GM11168 (cell line): ENCODE data around the gene CCN2.

Experiments used
- in situ Hi-C: fragments of 300-500 bp; cut with MboI; formaldehyde crosslinking; loops from one replicate; pipeline ENCODE4 v1.12.0; 2022; ENCODE audit warnings: low sequenced_read_pairs; ENCODE audit not compliant: unreplicated experiment

The CCN2 gene

GRCh38 chr6:131967948-131968347 lies 16.8 kb upstream of the CCN2 start:
- in situ Hi-C loops = no loop called here

DNA sequence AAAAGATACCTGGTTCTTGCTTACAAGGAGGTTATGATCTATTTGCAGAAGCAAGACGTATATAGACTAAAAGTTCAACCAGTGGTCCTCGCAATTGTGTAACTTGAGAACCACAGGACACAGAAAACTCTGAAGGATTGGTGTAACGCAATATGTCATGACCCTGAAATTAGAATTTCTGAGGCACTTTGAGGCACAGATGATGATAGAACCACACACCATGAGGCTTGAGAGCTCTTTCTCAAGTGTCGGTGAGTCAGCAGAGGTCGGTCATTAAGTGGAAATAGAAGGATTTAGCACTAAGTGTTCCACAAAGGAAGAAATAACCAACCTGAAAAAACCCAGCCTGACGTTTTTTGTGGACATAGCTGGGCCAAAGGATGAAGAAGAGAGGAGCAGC lies 15.3 kb upstream of the CCN2 start:
- in situ Hi-C loops = no loop called here

DNA sequence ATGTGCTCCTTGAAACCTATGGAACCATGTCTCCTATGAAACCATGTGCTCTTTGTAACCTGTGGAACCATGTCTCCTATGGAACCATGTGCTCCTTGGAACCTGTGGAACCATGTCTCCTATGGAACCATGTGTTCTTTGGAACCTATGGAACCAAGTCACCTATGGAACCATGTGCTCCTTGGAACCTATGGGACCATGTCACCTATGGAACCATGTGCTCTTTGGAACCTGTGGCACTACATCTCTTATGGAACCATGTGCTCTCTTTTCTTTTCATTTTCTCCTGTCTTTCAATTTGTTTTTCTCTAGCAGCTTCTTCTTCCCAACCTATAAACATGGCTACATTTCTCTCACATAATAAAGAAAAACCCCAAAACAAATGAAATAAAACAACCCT lies 11.9 kb upstream of the CCN2 start:
- in situ Hi-C loops = no loop called here

- in situ Hi-C loops = no loop called here
These were observed 9.4 kb upstream of the CCN2 start for GRCh38 chr6:131960371-131961133.

- in situ Hi-C loops = no loop called here
These were observed 7.6 kb upstream of the CCN2 start for GRCh38 chr6:131958542-131959470.

- in situ Hi-C loops = no loop called here
These were observed 6.9 kb upstream of the CCN2 start for GRCh38 chr6:131958095-131958494.

DNA sequence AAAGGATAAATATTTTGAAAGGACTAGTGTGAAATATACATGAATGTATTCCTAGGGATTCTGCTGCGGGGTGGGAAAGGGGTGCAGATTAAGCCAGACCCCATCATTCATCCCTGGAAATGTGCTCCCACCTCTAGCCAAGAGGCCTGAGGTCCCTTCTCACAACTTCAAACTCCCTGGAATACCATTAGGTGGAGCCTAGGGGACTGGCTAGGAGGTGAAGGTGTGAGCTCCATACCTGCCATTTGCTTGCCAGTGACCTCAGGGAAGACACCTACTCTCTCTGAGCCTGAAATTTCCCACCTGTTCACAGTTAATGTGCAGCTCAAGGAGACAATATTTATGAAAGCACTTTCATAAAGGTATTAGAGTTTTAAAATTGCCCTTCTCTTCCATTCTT lies 4.7 kb upstream of the CCN2 start:
- in situ Hi-C loops = no loop called here

- in situ Hi-C loops = no loop called here
These were observed 4.0 kb upstream of the CCN2 start for GRCh38 chr6:131955192-131955591.

DNA sequence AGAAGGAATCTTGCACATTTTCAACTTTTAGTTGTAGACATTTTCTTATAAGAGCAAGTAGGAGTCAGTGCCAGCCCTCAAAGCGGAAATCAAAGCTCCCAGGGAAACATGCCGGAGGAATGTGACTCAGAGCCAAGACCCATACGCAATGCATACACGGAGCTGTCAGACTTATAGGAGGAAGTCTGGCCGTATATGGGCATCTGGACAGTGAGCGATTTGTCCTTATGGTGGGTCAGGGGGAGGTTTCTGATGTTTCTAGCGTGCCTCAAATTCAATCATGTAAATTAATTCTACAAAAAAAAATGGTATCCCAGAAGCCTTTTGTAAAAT lies 3.6 kb upstream of the CCN2 start:
- in situ Hi-C loops = no loop called here

GRCh38 chr6:131954059-131954774 lies 3.0 kb upstream of the CCN2 start:
- in situ Hi-C loops = no loop called here

DNA sequence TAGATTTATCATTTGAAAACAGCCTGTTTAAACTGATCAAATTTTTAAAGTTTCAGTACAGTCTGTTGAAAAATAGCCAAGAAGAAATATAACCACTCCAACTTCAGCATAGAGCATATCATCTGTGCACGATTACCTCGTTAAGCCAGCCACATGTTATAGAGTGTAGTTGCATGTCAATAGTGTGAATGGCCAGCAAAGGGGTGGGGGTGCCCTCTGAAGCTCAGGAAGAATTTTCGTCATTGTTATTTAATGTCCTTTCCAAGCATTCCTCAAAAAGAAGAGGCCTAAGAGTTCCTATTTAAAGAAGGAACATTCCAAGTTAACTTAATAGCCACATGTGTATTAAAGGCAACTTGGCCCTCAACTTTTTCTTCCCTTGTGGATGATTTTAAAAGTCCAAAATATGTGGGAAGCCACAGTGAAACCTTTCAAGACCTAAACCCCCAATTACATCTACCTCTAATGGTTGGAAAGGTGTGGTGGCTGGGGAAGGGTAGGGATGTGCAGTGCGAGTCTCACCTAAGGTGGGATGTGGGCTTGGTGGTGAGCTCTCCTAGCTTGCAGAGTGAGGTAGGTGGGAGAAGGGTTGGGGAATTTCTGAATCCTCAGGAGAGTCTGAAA lies 1.8 kb upstream of the CCN2 start:
- in situ Hi-C loops = no loop called here

DNA sequence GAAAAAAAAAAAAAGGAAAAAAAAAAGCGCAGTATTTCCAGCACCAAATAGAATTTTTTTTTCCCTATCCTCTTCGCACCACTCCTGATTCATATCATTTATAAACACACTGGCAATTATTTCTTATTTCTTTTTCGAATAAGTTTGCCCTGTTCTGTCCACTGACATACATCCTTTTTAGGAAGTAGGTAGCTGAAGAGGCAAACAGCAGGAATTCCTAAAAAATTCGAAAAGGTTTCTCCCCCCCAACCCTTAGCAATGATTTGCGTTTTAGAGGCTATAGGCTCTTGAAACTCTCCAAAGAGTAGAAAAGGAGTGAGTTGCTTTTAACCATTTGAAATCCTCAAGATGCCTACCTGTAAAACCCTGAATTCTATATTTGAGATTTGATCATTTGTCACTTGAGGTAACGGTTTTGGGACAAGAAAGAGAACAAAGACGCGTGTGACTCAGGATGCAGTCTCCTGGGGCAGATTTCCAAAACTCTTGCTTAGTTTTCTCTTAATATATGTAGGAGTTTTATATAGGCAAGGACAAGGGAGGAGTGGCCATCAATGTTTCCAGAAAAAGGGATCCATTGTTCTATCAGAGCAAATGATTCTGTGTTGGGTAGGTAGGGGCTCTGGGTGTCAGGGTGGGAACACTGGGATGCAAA lies 531 bp upstream of the CCN2 start:
- in situ Hi-C loops = no loop called here

DNA sequence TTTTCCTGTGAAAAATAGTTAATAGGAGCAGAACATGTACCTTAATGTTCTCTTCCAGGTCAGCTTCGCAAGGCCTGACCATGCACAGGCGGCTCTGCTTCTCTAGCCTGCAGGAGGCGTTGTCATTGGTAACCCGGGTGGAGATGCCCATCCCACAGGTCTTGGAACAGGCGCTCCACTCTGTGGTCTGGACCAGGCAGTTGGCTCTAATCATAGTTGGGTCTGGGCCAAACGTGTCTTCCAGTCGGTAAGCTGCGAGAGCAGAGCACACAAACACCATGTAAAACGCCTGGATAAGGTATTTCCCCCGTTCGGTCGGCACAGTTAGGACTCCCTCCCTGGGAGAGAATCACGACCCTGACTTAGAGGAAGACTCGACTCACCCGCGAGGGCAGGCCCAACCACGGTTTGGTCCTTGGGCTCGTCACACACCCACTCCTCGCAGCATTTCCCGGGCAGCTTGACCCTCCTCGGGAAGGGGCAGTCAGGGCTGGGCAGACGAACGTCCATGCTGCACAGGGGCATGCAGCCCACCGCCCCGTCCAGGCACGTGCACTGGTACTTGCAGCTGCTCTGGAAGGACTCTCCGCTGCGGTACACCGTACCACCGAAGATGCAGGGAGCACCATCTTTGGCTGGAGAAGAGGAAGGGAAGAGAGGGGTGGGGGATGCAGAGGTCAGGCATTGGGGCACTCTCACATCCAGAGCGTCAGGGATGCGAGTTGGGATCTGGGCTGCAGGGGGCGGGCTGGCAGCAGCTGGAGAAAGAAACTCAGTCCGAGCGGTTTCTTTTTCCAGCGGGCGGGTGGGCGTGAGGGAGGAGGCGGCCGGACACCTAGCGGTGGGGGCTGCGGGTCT lies 1.0 kb downstream of the CCN2 start:
- in situ Hi-C loops = no loop called here

- in situ Hi-C loops = no loop called here
These were observed 1.6 kb downstream of the CCN2 start for GRCh38 chr6:131949620-131949908.

DNA sequence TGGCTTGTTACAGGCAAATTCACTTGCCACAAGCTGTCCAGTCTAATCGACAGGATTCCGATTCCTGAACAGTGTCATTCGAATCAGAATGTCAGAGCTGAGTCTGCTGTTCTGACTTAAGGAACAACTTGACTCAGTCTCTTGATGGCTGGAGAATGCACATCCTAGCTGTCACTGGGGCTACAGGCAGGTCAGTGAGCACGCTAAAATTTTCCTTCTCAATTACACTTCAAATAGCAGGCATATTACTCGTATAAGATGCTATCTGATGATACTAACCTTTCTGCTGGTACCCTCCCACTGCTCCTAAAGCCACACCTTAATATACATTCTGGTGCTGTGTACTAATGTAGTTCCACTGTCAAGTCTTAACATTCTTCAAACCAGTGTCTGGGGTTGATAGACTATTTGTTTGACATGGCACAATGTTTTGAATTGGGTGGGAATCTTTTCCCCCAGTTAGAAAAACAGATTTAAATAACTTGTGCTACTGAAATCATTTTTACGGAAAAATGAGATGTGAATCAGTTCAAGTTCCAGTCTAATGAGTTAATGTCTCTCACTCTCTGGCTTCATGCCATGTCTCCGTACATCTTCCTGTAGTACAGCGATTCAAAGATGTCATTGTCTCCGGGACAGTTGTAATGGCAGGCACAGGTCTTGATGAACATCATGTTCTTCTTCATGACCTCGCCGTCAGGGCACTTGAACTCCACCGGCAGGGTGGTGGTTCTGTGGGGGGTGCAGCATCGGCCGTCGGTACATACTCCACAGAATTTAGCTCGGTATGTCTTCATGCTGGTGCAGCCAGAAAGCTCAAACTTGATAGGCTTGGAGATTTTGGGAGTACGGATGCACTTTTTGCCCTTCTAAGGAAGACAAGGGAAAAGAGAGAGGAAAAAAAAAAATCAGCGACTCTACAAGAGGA lies 2.2 kb downstream of the CCN2 start:
- in situ Hi-C loops = no loop called here

DNA sequence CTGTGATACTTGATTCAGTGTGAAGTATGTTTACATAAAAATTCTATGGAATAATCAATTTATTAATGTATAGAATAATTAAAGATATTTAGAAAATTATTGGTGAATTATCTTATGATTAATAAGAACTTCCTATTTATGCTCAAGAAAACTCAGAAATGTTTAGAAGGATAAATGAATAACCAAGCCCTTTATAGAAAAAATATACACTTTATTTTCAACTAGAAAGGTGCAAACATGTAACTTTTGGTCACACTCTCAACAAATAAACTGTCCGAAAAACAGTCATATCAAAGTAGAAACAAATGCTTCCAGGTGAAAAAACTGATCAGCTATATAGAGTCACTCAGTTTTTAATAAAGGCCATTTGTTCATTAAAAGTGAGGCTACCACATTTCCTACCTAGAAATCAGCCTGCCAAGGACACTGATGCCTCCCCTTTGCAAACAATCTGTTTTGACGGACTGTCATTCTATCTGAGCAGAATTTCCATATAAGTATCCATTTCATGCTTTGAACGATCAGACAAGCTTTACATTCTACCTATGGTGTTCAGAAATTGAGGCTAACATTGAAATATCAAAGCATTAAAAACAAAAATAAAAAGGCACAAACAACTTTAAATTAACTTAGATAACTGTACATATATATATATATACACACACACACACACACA lies 3.0 kb downstream of the CCN2 start:
- in situ Hi-C loops = no loop called here

DNA sequence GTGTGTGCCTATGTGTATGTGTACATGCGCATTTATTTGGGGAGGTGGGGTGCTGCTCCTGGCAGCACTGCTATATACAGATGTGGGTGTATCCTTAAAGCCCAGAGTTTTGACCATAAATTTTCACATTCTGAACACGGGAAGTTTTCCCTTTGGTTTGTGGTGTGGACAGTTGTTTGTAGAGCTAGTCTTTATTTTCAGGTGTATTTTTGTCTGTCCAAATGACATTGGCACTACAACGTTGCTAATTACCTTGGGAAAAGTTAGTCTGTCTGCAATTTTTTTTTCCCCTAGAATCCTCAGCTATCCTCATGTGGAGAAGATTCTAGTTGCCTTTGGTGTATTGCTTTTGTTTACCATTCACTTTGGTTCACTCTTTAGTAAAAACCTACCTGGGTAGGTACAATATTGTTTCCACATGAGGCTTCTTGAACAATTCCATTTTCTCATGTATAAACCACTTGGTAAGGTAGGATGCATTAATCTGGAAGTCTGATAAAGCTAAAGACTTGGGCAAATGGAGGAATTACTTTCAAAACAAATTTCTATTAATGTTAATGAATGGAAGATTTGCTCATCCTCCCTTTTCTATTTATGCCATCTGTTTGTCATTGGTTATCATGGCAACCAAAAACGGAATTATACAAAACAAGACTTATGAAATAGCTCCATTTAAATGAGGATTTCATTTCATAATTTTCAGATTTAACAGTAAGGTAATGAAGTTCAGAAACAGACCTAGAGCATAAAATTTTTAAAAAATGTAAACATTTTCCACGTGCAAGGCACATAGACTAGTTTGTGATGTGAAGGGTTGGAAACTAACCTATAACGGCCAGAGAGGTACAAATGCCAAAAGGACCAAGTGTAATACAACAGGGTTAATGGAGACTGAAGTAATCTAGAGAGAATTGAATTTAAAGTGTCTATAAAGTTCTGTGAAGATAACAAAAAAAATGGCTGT lies 3.9 kb downstream of the CCN2 start:
- in situ Hi-C loops = no loop called here
